ENCODE results near the gene AKTIP.

DNA sequence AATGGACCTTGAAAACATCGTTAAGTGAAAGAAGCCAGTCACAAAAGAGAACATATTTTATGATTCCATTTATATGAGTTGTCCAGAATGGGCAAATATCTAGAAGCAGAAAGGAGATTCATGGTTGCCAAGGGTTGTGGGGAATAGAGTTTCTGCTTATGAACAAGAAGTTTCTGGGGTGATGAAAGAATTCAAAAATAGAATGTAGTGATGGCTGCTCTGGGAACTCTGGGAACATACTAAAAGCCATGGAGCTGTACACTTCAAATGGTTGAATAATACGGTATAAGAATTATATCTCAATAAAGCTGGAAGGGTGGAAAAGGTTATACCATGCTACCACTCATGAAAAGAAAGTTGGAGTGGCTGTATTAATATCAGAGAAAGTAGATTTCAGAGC, 18.5 kb downstream of the AKTIP start:
- TF ChIP-seq POLR2A (IDR thresholded peaks at IDR 0.05) = no peak
- TF ChIP-seq, protein P1, sequence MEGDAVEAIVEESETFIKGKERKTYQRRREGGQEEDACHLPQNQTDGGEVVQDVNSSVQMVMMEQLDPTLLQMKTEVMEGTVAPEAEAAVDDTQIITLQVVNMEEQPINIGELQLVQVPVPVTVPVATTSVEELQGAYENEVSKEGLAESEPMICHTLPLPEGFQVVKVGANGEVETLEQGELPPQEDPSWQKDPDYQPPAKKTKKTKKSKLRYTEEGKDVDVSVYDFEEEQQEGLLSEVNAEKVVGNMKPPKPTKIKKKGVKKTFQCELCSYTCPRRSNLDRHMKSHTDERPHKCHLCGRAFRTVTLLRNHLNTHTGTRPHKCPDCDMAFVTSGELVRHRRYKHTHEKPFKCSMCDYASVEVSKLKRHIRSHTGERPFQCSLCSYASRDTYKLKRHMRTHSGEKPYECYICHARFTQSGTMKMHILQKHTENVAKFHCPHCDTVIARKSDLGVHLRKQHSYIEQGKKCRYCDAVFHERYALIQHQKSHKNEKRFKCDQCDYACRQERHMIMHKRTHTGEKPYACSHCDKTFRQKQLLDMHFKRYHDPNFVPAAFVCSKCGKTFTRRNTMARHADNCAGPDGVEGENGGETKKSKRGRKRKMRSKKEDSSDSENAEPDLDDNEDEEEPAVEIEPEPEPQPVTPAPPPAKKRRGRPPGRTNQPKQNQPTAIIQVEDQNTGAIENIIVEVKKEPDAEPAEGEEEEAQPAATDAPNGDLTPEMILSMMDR (IDR thresholded peaks at IDR 0.05) = no peak

Measured in stomach (tissue), 4 donors.